ENCODE measurements around the gene STX1B. TPM values are rescaled to one million over a fixed set of nuclear protein-coding genes. Genes with fewer than 3 reads are reported as not detected.
"Not testable (repeated sequence)": the region's sequence is repeated elsewhere in the genome, so short reads cannot be mapped to it uniquely, and the experiment has no call there.

STX1B gene
- 0.10 and 0.46 TPM in 2 replicates for total RNA-seq (2014; rRNA removed; shearing (Covaris generic))
- polyA plus RNA-seq (2014; cell fraction: nucleus; rRNA removed), result 0.27 and 0.96 TPM in 2 replicates

DNA sequence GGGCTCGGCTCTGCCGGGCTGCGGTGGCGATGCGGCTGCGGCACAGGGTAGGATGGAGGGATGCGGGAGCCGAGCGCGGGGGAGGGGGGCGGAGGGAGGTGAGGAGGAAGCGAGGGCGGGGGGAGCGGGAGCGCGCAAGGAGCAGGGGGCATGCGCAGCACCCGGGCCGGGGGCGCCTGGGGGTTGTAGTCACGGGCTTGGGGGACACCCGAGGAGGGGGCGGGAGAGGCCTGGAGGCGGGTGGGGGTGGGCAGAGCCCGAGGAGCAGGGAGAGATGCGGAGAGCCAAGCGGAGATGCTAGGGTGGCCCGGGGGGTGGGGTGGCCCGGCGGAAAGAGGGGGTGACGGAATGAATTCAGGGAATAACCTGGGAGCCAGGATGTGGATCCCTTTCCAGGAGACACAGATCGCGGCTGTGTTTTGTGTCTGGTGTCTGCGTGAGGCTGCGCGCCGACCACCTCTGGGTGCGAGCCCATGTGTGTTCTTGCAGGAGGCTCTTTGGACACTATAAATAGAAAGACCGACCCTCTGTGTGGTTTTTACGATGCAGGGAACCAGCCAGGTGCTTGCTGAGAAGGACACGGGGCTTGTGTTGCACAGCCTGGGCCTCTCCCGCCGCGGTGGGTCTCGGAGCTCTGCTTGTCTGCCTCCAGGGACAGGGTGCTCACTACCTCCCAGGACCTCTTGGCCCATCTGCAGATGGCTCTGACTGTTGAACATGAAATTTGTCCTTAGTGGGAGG lies at the start of gene STX1B:
Gene STX1B, minus strand, starts transcription at position 54 of the 741 bp plus-strand sequence. CDS start 242 bp downstream, outside the sequence.
- no peak for DNase-seq (ENCODE audit: extremely low read depth, low read depth)

DNA sequence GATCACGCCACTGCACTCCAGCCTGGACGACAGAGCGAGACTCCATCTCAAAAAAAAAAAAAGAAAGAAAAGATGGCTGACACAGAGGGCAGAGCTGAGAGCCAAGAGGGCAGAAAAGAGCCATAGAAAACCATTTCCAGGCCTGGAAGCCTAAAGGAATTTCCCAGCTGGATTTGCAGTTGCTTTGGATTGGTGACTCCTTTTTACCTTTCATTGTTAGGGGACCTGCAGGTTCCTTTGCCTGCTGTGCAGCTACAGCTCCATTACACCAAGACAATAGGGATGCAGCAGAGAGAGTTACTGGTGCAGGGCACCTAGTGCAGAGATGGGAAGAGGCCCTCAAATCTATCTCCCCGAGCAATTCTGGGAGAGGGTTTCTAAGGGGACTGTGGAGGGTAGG lies 45.2 kb upstream of the STX1B start:
- DNase-seq (ENCODE audit: extremely low read depth, low read depth), result no peak

DNA sequence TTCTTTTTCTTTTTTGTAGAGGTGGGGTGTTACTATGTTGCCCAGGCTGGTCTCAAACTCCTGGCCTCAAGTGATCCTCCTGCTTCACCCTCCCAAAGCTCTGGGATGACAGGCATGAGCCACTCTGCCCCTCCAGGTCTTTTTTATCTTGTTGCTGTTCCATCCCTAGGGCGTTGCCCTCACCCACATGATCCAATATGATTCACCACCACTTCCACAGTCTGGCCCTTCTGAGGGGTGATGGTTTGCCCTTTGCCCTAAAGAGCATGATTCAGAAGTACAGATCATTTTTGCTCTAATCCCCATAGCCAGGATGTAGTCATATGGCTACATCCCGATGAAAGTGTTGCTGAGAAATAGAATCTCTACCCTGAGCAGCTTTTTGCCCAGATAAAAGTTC lies 41.7 kb upstream of the STX1B start:
- peak; percentile 76 for DNase-seq (ENCODE audit: extremely low read depth, low read depth)

DNA sequence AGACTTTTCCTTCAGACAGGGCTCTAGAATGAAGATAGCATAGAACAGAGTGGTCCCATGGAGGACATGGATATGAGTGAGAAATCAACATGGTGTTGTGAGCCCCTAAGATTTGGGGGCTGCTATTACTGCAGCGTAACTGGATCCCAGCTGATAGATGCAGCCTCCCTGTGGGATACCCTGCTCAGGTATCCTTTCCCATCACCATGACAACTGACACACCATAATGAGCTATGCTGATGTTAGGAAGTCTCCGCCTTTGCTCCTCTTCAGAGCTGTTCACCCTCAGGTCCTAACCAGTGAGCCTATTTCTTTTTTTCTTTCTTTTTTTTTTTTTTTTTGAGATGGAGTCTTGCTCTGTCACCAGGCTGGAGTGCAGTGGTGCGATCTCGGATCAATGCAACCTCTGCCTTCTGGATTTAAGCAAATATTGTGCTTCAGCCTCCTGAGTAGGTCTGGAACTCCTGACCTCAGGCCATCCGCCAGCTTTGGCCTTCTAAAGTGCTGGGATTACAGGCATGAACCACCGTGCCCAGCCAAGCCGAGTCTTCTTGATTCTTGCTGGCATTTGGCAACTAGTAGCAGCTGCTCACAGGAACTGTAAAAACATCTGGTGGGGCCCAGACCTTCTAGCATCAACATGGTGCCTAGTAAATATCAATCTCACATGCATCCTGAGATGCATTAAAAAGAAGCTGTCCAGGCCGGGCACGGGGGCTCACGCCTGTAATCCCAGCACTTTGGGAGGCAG lies 40.0 kb upstream of the STX1B start:
- DNase-seq (ENCODE audit: extremely low read depth, low read depth), result no peak

DNA sequence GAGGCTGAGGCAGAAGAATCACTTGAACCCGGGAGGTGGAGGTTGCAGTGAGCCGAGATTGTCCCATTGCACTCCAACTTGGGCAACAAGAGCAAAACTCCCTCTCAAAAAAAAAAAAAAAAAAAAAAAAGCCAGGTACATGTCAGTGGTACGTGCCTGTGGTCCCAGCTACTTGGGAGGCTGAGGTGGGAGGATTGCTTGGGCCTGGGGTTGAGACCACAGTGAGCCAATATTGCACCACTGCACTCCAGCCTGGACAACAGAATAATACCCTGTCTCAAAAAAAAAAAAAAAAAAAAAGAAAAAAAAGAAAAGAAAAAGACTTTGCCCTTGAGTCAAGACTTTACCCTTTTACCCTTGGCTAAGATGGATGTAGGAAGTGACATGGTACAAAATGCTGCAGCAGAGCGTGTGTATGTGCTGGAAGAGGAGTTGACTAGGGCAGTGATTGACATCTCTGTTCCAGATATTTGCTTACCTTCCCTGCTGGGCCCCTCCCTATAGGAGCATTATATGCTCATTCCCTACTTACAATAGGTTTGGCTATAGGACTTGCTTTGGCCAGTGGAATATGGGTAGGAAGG lies 33.6 kb upstream of the STX1B start:
- DNase-seq (ENCODE audit: extremely low read depth, low read depth), result no peak

DNA sequence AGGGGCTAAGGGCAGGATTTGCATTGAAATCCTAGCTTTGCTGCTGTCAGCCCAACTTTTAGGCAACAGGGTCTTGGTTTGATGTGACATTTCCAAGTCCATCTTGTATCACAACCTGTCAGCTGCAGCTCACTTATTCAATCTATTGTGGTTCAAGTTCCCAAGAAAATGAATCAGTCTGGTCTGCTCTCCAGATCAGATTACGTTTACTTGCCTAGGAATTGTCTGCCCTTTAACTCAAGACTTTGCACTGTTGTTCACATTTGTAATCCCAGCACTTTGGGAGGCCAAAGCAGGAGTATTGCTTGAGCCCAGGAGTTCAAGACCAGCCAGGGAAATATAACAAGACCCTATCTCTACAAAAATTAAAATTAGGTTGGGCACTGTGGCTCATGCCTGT lies 32.9 kb upstream of the STX1B start:
- DNase-seq (ENCODE audit: extremely low read depth, low read depth), result no peak

DNA sequence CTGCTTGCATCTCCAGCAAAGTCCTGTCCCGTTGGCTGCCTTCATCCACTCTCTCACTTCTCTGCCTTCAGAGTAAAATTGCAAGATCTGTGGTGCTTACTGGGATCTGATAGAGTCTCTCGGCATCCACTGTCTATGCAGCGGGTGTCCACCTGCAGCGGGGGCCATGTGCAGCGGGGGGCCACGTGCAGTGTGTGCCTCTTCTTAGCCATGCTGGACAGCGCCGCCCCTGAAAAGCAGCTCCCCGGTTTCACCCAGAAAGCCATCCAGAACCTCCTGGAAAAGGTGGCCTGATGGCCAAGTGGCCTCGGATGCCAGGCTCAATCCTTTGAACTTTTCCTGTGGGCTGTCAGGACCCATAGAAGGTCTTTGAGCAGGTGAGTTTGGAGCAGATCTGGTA lies 32.4 kb upstream of the STX1B start:
- no peak for DNase-seq (ENCODE audit: extremely low read depth, low read depth)

DNA sequence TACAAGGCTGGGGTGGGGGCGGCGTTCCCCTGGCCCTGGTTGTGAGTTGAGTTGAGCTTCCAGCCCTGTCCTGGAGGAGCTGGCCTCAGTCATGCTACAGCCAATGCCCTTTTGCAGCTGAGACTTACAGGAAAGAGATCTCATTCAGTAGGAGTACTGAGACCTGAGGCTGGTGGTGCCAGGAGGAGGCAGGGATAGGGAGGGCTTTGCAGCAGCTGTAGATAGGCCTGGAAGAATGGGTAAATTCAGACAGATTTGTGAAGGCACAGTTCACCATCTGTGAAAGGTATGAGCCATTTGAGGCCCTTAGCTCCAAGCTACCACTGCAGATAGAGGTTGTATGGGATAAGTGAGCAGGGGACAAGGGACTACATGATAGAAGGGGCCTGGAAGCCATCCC lies 28.6 kb upstream of the STX1B start:
- no peak for DNase-seq (ENCODE audit: extremely low read depth, low read depth)

DNA sequence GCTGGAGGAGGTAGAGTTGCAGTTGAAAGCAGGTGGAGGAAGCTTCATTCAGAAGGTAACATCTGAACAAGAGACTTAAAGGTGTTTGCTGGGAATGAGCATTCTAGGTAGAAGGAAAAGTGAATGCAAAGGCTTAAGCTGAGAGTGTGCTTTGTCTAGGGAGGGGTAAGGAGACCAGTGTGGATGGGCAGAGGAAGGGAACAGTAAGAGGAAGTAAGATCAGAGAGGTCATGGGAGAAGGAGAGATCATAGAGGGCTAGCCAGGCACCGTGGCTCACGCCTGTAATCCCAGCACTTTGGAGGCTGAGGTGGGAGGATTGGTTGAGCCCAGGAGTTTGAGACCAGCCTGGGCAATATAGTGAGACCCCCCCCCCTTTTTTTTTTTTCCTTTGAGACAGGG lies 26.3 kb upstream of the STX1B start:
- DNase-seq (ENCODE audit: extremely low read depth, low read depth), result no peak

DNA sequence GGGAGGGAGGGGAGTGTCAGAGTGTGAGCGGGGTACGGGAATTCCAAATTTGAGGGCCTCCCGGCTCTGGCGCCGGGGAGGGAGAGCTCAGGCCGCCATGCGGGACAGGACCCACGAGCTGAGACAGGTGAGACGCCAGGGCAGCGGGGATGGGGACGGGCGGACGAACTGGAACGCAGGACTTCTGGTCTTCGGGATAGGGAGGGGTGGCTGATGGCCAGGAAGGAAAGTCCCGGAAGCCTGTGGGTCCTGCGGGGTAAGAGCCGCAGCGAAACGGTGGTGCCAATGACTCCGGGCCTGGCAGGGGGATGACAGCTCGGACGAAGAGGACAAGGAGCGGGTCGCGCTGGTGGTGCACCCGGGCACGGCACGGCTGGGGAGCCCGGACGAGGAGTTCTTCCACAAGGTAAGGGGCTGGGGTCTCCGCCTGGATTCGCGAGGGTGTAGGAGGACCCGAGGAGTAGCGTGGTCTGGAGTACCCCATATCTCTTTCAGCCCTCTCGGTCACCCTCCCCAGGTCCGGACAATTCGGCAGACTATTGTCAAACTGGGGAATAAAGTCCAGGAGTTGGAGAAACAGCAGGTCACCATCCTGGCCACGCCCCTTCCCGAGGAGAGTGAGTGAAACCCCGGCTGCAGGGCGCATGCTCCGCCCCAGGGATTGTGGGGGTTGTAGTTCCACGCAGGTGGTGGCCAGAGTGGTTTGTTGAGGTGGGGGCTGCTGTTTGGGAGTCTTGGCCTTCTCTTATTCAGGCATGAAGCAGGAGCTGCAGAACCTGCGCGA lies 23.5 kb upstream of the STX1B start:
- peak; percentile 87 for DNase-seq (ENCODE audit: extremely low read depth, low read depth)

DNA sequence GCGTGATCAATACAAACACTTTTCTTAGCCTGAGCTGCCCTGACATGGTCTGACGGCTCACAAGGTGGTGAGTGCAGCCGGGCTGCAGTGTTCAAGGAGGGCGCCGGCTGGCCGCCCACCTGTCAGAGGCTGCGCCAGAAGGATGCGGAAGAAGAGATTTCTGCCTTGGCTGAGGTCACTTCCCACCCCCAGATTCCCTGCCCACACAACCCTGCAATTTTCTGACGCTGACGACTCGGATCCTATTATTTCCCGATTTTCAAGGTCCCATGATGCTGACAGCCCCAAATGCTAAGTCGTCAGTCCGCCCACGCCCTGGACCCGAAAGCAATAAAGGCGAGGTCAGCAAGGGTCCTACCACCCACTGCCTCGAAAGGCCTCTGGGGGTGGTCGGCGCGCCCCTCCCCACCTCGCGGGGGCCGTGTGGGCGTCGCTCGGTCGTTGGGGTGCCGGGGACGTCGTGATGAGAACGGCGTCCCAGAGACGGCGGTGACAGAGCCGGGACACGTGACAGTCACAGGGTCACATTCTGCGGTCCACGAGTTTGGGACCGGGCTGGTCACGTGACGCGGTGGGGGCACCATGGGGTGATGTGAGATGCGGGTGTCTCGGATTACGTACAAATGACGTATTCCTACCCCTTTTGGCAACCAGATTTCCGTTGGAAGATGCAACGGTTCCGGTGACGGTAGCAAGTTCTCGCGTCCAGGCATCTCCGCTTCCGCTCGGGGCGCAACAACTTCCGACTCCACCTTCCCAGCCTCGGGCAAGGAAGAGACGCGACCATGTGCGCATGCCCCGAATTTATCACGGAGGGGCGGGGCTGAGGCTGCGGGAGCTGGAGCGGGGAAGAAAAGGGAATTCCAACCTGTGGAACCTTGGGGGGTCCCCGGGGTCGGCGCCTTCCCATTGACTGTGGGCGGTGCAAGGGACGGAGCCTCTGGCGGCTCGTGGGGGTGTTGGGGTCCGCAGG lies 22.6 kb upstream of the STX1B start, which contains the start of gene STX4:
Gene STX4, plus strand, starts transcription at position 823 of the 973 bp plus-strand sequence. CDS start 248 bp downstream, outside the sequence.
- peak; percentile 97 for DNase-seq (ENCODE audit: extremely low read depth, low read depth)

DNA sequence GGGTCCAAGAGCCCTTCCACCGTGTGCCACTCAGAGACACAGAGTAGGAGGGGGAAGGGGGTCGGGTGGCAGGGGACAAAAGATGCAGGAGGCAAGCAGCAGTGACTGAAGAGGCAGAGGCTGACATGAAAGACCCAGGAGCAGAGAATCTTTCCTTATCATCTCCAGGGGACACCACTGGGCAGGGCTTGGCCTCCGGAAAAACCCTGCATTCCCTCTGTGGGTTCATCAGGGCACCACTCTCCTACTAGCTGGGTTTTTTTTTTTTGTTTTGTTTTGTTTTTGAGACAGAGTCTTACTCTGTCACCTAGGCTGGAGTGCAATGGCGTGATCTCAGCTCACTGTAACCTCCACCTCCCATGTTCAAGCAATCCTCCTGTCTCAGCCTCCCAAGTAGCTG lies 20.8 kb upstream of the STX1B start:
- no peak for DNase-seq (ENCODE audit: extremely low read depth, low read depth)

DNA sequence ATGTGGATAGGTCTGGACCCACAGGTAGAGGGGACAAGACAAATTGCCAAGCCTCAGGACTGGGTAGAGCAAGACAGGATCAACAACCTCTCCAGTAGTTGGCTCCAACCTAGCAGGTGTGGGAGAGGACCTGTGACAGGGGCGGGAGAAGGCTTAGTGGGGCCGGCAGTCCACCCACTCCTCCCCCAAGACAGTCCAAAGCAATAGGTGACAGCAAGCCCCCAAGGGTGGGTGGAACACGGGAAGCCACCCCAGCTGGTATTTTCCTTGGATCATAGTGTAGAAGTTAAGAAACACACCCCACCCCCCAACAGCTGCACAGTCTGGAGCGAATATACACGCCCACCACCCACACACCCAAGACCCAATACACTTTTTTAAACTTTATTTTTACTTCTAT lies 18.8 kb upstream of the STX1B start:
- no peak for DNase-seq (ENCODE audit: extremely low read depth, low read depth)

DNA sequence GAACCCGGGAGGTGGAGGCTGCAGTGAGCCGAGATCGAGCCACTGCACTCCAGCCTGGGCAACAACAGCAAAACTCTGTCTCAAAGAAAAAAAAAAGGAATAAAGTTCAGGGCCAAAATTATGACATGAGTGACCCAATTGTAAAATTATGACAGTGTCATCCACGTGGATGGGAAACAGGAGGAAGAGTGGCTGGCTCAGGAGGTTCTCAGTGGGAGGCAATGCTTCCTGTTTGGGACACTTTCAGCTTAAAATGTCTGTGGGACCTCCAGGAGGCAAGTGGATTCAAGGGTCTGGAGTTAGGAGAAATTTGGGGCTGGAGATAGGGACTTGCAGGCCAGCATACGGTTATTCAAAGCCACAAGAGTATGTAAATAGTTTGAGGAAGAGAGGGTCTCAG lies 14.9 kb upstream of the STX1B start:
- DNase-seq (ENCODE audit: extremely low read depth, low read depth), result no peak

DNA sequence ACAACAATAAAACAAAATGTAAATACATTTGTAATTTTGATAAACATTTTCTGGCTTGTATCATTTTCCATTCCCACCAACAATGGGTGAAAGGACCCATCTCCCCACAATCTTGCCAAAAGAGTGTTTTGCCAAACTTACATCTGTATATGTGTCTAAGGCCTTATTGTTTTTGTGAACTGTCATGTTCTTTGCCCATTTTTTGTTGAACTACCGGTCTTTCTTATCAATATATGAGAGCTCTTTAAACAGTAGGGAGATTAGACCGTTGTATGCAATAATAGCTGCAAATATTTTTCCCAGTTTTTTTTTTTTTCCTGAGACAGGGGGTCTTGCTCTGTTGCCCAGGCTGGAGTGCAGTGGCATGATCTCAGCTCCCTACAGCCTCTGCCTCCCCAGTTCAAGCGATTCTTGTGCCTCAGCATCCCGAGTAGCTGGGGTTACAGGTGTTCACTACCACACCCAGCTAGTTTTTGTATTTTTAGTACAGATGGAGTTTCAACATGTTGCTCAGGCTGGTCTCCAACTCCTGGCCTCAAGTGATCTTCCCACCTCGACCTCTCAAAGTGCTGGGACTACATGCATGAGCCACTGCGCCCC lies 13.3 kb upstream of the STX1B start:
- no peak for DNase-seq (ENCODE audit: extremely low read depth, low read depth)

DNA sequence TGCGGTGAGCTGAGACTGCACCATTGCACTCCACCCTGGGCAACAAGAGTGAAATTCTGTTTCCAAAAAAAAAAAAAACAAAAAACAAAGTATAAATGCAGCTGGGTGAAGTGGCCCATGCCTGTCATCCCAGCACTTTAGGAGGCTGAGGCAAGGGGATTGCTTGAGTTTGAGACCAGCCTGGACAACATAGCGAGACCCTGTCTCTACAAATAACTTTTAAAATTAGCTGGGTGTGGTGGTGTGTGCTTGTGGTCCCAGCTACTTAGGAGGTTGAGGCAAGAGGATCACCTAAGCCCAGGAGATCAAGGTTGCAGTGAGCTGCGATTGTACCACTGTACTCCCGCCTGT lies 12.8 kb upstream of the STX1B start:
- no peak for DNase-seq (ENCODE audit: extremely low read depth, low read depth)

DNA sequence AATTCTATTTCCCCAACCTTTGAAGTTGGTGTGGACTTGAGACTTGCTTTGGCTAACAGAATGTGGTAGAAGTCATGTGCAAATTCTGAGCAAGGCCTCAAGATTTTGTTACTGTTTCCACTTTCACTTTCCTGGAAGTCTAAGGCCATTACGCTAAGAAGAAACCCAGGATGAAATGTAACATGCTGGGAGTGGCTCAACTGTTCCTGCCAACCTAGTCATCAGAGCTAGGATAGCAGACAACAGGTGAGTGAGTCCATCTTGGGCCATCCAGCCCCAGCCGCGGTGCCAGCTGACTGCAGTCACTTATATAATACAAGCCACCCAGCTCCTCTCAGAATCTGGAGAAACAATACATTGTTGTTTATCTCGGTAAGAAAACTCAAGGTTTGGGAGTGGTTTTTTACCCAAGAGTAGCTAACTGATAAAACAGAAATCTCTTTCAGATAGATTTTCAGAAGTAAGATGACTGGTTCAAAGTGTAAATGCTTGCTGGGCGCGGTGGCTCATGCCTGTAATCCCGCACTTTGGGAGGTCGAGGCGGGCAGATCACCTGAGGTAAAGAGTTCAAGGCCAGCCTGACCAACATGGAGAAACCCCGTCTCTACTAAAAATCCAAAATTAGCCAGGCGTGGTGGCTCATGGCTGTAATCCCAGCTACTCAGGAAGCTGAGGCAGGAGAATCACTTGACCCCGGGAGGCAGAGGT lies 12.3 kb upstream of the STX1B start:
- no peak for DNase-seq (ENCODE audit: extremely low read depth, low read depth)

DNA sequence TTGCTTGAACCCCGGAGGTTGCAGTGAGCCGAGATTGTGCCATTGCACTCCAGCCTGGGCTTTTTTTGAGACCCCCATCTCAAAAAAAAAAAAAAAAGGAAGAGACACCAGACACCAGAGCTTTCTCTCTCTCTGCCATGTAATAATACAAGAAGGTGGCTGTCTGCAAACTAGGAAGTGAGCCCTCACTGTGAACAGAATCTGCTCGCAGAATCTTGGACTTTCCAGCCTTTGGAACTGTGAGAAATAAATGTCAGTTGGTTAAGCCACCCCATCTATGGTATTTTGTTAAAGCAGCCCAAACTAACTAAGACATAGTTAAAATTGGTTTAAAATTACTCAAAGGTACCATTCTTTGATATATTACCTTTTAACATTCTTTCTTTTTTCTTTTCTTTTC lies 10.1 kb upstream of the STX1B start:
- DNase-seq (ENCODE audit: extremely low read depth, low read depth), result no peak

DNA sequence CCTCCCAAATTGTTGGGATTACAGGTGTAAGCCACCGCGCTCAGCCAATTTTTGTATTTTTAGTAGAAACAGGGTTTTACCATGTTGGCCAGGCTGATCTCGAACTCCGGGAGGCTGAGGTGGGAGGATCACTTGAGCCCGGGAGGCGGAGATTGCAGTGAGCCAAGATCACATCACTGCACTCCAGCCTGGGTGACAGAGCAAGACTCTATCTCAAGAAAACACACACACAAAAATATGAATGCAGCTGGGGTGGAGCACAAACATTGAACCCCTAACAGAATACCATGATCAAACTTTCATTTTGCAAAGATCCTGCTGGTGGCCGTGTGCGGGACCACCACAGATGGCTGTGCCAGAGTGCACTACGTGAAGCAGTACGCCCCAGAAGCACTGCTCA lies 7.3 kb upstream of the STX1B start:
- not testable (repeated sequence) for DNase-seq (ENCODE audit: extremely low read depth, low read depth)
